ENCODE data around the gene METTL25.

GRCh38 chr12:82504409-82504808 lies 146.1 kb downstream of the METTL25 start:
- TF ChIP-seq FOSB (CRISPR knock-in tag; IDR thresholded peaks at IDR 0.05): no peak
- no peak for TF ChIP-seq ZFP36 (IDR thresholded peaks at IDR 0.05; ENCODE audit: borderline replicate concordance, partially characterized antibody)
- no peak for TF ChIP-seq EP300 (IDR thresholded peaks at IDR 0.05)
- TF ChIP-seq CTCF (IDR thresholded peaks at IDR 0.05): no peak
- no peak for TF ChIP-seq JUNB (IDR thresholded peaks at IDR 0.05)
- TF ChIP-seq POLR2A (IDR thresholded peaks at IDR 0.05; ENCODE audit: low read length): no peak
- no peak for TF ChIP-seq HMGXB4 (CRISPR knock-in tag; IDR thresholded peaks at IDR 0.05; ENCODE audit: borderline replicate concordance)
- no peak for TF ChIP-seq REST (IDR thresholded peaks at IDR 0.05)
- TF ChIP-seq BCL3 (IDR thresholded peaks at IDR 0.05): no peak
- TF ChIP-seq RCOR1 (IDR thresholded peaks at IDR 0.05; ENCODE audit: low read depth, low read length): no peak

Measured in A549 (cell line).